Stimulated activated CD4-positive, alpha-beta T cell treated with anti-CD3 and anti-CD28 coated beads, Interleukin-1b, Interleukin-23, amount 100 ng/mL, for 4 hours (primary cell): Measurements from ENCODE around the gene RRM1.
"Not testable (repeated sequence)": the region's sequence is repeated elsewhere in the genome, so short reads cannot be mapped to it uniquely, and the experiment has no call there.

ENCODE experiments used
- DNase-seq, 2 donors: peaks; one replicate each; pipeline ENCODE4 v3.0.0-alpha.2; 2020; ENCODE audit warnings: low read depth in 2 of 2

Gene RRM1

GRCh38 chr11:4083198-4083597 is 11.4 kb upstream of the RRM1 start:
- DNase-seq: no peak

GRCh38 chr11:4084406-4085125 is 10.0 kb upstream of the RRM1 start:
- DNase-seq: no peak

- no peak for DNase-seq
Measured at GRCh38 chr11:4085575-4085974, 9.0 kb upstream of the RRM1 start.

GRCh38 chr11:4086575-4087353 is 7.8 kb upstream of the RRM1 start:
- no peak for DNase-seq

GRCh38 chr11:4087551-4087950 is 7.0 kb upstream of the RRM1 start:
- no peak for DNase-seq

- DNase-seq: no peak
Measured at GRCh38 chr11:4090258-4090657, 4.3 kb upstream of the RRM1 start.

GRCh38 chr11:4092026-4092425 is 2.6 kb upstream of the RRM1 start:
- no peak for DNase-seq

- no peak for DNase-seq
Measured at GRCh38 chr11:4093519-4094347, 866 bp upstream of the RRM1 start.

- no peak for DNase-seq
Measured at GRCh38 chr11:4095509-4096230, 1.1 kb downstream of the RRM1 start.

GRCh38 chr11:4098026-4098621 is 3.5 kb downstream of the RRM1 start:
- DNase-seq: no peak

GRCh38 chr11:4102711-4103110 is 8.1 kb downstream of the RRM1 start:
- DNase-seq: no peak

GRCh38 chr11:4103269-4103668 is 8.7 kb downstream of the RRM1 start:
- no peak for DNase-seq

GRCh38 chr11:4105916-4106315 is 11.3 kb downstream of the RRM1 start:
- no peak for DNase-seq

- no peak for DNase-seq
Measured at GRCh38 chr11:4111834-4112233, 17.2 kb downstream of the RRM1 start.

- no peak for DNase-seq
Measured at GRCh38 chr11:4115128-4115527, 20.5 kb downstream of the RRM1 start.

- DNase-seq: no peak
Measured at GRCh38 chr11:4118107-4118506, 23.5 kb downstream of the RRM1 start.

- no peak for DNase-seq
Measured at GRCh38 chr11:4123218-4123617, 28.6 kb downstream of the RRM1 start.

- no peak for DNase-seq
Measured at GRCh38 chr11:4125141-4125540, 30.5 kb downstream of the RRM1 start.

- no peak for DNase-seq
Measured at GRCh38 chr11:4127357-4127756, 32.8 kb downstream of the RRM1 start.

- DNase-seq: not testable (repeated sequence)
Measured at GRCh38 chr11:4130219-4130618, 35.6 kb downstream of the RRM1 start.

- no peak for DNase-seq
Measured at GRCh38 chr11:4134806-4135205, 40.2 kb downstream of the RRM1 start.
